ENCODE results near the gene CASQ2.

GRCh38 chr1:115718011-115718754, 50.3 kb downstream of the CASQ2 start:
- no peak for TF ChIP-seq CTCF (IDR thresholded peaks at IDR 0.05)
- TF ChIP-seq POLR2A (IDR thresholded peaks at IDR 0.05): no peak

All from testis (tissue), 2 donors.